PC-3 (cell line): ENCODE results near the gene CD9. TPM values are rescaled to one million over a fixed set of nuclear protein-coding genes. Genes with fewer than 3 reads are reported as not detected.

Experiments
- ATAC-seq: fragments of 200-7000 bp; cut with Tn5 transposase; 2 replicates; pipeline ENCODE4 v1.9.1; 2020; ENCODE audit warnings: mild to moderate bottlenecking, moderate library complexity
- BruUV-seq: library from RNA; stranded (reverse); fragments of 400-500 nt; replicated peaks from 2 replicates; lab custom pipeline; 2021; lab: Mats Ljungman, UMichigan
- CTCF ChIA-PET: fragments of 300-600 bp; sonication (Branson Sonifier 250); formaldehyde crosslinking; loops from one replicate; lab custom pipeline; 2022; ENCODE audit warnings: antibody characterized with exemption; lab: Charles Lee
- POLR2A ChIA-PET: fragments of 300-600 bp; sonication (Branson Sonifier 250); formaldehyde crosslinking; loops from one replicate; lab custom pipeline; 2022; ENCODE audit warnings: antibody characterized with exemption; ENCODE audit not compliant: unreplicated experiment; lab: Charles Lee
- DNase-seq: peaks from one replicate; pipeline ENCODE4 v3.0.0-alpha.2; 2015
- H2AFZ ChIP-seq: fragments of 300-600 bp; sonication (generic); 2 replicates; pipeline ENCODE4 v1.6.0; 2016; ENCODE audit warnings: antibody characterized with exemption, low read length
- H3F3A ChIP-seq: fragments of 300-600 bp; sonication (generic); one replicate; pipeline ENCODE4 v1.6.0; 2017; ENCODE audit warnings: antibody characterized with exemption, low read length, control low read depth, mild to moderate bottlenecking; ENCODE audit not compliant: unreplicated experiment
- H3K27ac ChIP-seq: fragments of 300-600 bp; sonication (generic); 2 replicates; pipeline ENCODE4 v1.5.1; 2016; ENCODE audit warnings: mild to moderate bottlenecking, low read length
- H3K27me3 ChIP-seq: fragments of 300-600 bp; sonication (generic); 2 replicates; pipeline ENCODE4 v1.6.1; 2016; ENCODE audit warnings: low read length, mixed read lengths
- H3K36me3 ChIP-seq: fragments of 300-600 bp; sonication (generic); 2 replicates; pipeline ENCODE4 v1.6.1; 2016; ENCODE audit warnings: low read depth, mixed run types, low read length, mixed read lengths
- H3K4me1 ChIP-seq: fragments of 300-600 bp; sonication (generic); 2 replicates; pipeline ENCODE4 v1.5.1; 2016; ENCODE audit warnings: low read length; ENCODE audit not compliant: insufficient read depth
- H3K4me2 ChIP-seq: fragments of 300-600 bp; sonication (generic); 2 replicates; pipeline ENCODE4 v1.6.0; 2016; ENCODE audit warnings: low read length
- H3K4me3 ChIP-seq: fragments of 300-600 bp; sonication (generic); 2 replicates; pipeline ENCODE4 v1.5.1; 2016; ENCODE audit warnings: mild to moderate bottlenecking, low read length, mixed read lengths
- H3K79me2 ChIP-seq: fragments of 300-600 bp; sonication (generic); 2 replicates; pipeline ENCODE4 v1.6.1; 2017; ENCODE audit warnings: low read length, mixed read lengths
- H3K9ac ChIP-seq: fragments of 300-600 bp; sonication (generic); 2 replicates; pipeline ENCODE4 v1.6.0; 2016; ENCODE audit warnings: mild to moderate bottlenecking, low read length
- H3K9me2 ChIP-seq: fragments of 300-600 bp; sonication (generic); replicated peaks from 2 replicates; pipeline ENCODE4 v1.6.1; 2016; ENCODE audit warnings: mixed run types, low read length, mixed read lengths
- H3K9me3 ChIP-seq: fragments of 300-600 bp; sonication (generic); 2 replicates; pipeline ENCODE4 v1.6.1; 2016; ENCODE audit warnings: low read length, mixed read lengths
- H4K20me1 ChIP-seq: fragments of 300-600 bp; sonication (generic); 2 replicates; pipeline ENCODE4 v1.6.1; 2016; ENCODE audit warnings: low read length, mixed read lengths
- CTCF ChIP-seq: fragments of 300-600 bp; sonication (generic); conservative IDR thresholded peaks from 2 replicates; pipeline ENCODE4 v1.5.1; 2017; ENCODE audit warnings: antibody characterized with exemption, low read depth, mild to moderate bottlenecking, low read length
- EZH2 ChIP-seq: fragments of 300-600 bp; sonication (generic); IDR thresholded peaks from one replicate; pipeline ENCODE4 v1.6.1; 2017; ENCODE audit warnings: antibody characterized with exemption, mild to moderate bottlenecking, low read length; ENCODE audit not compliant: unreplicated experiment
- EZH2phosphoT487 ChIP-seq: fragments of 300-600 bp; sonication (generic); IDR thresholded peaks from 2 replicates; pipeline ENCODE4 v1.6.1; 2018; ENCODE audit warnings: mild to moderate bottlenecking, antibody characterized with exemption, low read length, borderline replicate concordance
- intact Hi-C: fragments of 100-400 bp; cut with micrococcal nuclease; formaldehyde crosslinking; loops from 2 replicates; pipeline ENCODE4 v1.9.0; 2023
- total RNA-seq: library from RNA; depleted of rRNA; stranded (reverse); fragments of >200 nt; gene quantifications from 2 replicates; pipeline ENCODE4 v1.2.3, GENCODE V29; 2014

CD9 gene
- total RNA-seq, 1 experiment from 2014 or later, result 174 TPM

- H3K27ac ChIP-seq, result no peak overlapping the region
- no peak overlapping the region for H2AFZ ChIP-seq
- H3K9me2 ChIP-seq, result no peaks in the 10 kb centered on the region
- TF ChIP-seq EZH2, result no peak
- no peak for TF ChIP-seq EZH2phosphoT487
- TF ChIP-seq CTCF, result no peak
- DNase-seq (no peak), ATAC-seq (no peak)
- BruUV-seq, result no TSS peak
- H3K4me1 ChIP-seq, result peaks cover 19% of the 10 kb centered on the region
- CTCF ChIA-PET, result no interaction called here
- H3K27me3 ChIP-seq, result no peaks in the 10 kb centered on the region
- 0 out of 2 replicates have a peak, but pooled peaks cover 5% of the 10 kb centered on the region for H3K79me2 ChIP-seq
- intact Hi-C loops, result no loop called here
- no peak overlapping the region for H3K9ac ChIP-seq
- no peak overlapping the region for H3K4me2 ChIP-seq
- H3K36me3 ChIP-seq, result peaks cover 39% of the 10 kb centered on the region
- no peaks in the 10 kb centered on the region for H3K9me3 ChIP-seq
- POLR2A ChIA-PET, result interaction anchor here (0.6 kb wide), 1 partner anchor 14 kb away, joined by 5 read pairs; no protein-coding TSS in a partner anchor
- H3F3A ChIP-seq, result no peaks in the 10 kb centered on the region
- no peak overlapping the region for H3K4me3 ChIP-seq
- H4K20me1 ChIP-seq, result no peaks in the 10 kb centered on the region
Measured at GRCh38 chr12:6237830-6238229, 37.6 kb downstream of the CD9 start.

- Histone ChIP-seq H4K20me1 (no peaks in the 10 kb centered on the region), H3K27ac (no peak overlapping the region), H2AFZ (no peak overlapping the region), H3K4me1 (peaks cover 19% of the 10 kb centered on the region), H3K27me3 (no peaks in the 10 kb centered on the region), H3K36me3 (peaks cover 30% of the 10 kb centered on the region), H3K9me2 (no peaks in the 10 kb centered on the region), H3K79me2 (no peaks in the 10 kb centered on the region), H3K4me2 (no peak overlapping the region), H3K9ac (no peak overlapping the region), H3F3A (no peaks in the 10 kb centered on the region), H3K4me3 (no peak overlapping the region), H3K9me3 (no peaks in the 10 kb centered on the region)
- intact Hi-C loops, result no loop called here
- BruUV-seq, result no TSS peak
- ChIA-PET CTCF (no interaction called here), POLR2A (no interaction called here)
- ATAC-seq (no peak), DNase-seq (no peak)
- TF ChIP-seq EZH2 (no peak), CTCF (no peak), EZH2phosphoT487 (no peak)
Measured at GRCh38 chr12:6238875-6239274, 38.7 kb downstream of the CD9 start.

- H3K27me3 ChIP-seq, result no peaks in the 10 kb centered on the region
- no peak overlapping the region for H3K27ac ChIP-seq
- H3K9me3 ChIP-seq, result no peaks in the 10 kb centered on the region
- TF ChIP-seq EZH2 (no peak), CTCF (no peak), EZH2phosphoT487 (no peak)
- ATAC-seq, result no peak
- H3K9me2 ChIP-seq, result no peaks in the 10 kb centered on the region
- POLR2A ChIA-PET, result no interaction called here
- DNase-seq, result no peak
- BruUV-seq, result no TSS peak
- no peak overlapping the region for H3K4me2 ChIP-seq
- H3K4me1 ChIP-seq, result no peaks in the 10 kb centered on the region
- no peak overlapping the region for H3K4me3 ChIP-seq
- CTCF ChIA-PET, result no interaction called here
- no peaks in the 10 kb centered on the region for H3K79me2 ChIP-seq
- H3F3A ChIP-seq, result no peaks in the 10 kb centered on the region
- no peak overlapping the region for H2AFZ ChIP-seq
- no peaks in the 10 kb centered on the region for H4K20me1 ChIP-seq
- H3K36me3 ChIP-seq, result peaks cover 21% of the 10 kb centered on the region; the same call in 1 of the 2 replicates
- intact Hi-C loops, result no loop called here
- no peak overlapping the region for H3K9ac ChIP-seq
Measured at GRCh38 chr12:6241495-6241894, 41.3 kb downstream of the CD9 start.
